OCI-LY1 (cell line): ENCODE data around the gene ALDH1L1.

Source experiments
- H2AFZ ChIP-seq: fragments of 200-600 bp; sonication (generic), shearing (Covaris generic); 2 replicates; pipeline ENCODE4 v1.6.0; 2014; ENCODE audit warnings: antibody characterized with exemption, mild to moderate bottlenecking, low read length
- H3F3A ChIP-seq: fragments of 200-600 bp; sonication (generic), shearing (Covaris generic); 2 replicates; pipeline ENCODE4 v1.6.0; 2014; ENCODE audit warnings: mild to moderate bottlenecking, antibody characterized with exemption, low read length, moderate library complexity; ENCODE audit not compliant: insufficient read depth
- H3K27ac ChIP-seq: fragments of 200-600 bp; sonication (generic); 2 replicates; pipeline ENCODE4 v1.5.1; 2014; ENCODE audit warnings: low read length, mixed run types, mild to moderate bottlenecking, low read depth; ENCODE audit not compliant: poor library complexity, severe bottlenecking
- H3K27me3 ChIP-seq: fragments of 200-600 bp; sonication (generic); 2 replicates; pipeline ENCODE4 v1.6.0; 2014; ENCODE audit warnings: antibody characterized with exemption, mild to moderate bottlenecking, low read length, moderate library complexity; ENCODE audit not compliant: insufficient read depth
- H3K36me3 ChIP-seq: fragments of 200-600 bp; sonication (generic); 2 replicates; pipeline ENCODE4 v1.6.1; 2014; ENCODE audit warnings: mild to moderate bottlenecking, antibody characterized with exemption, low read length, moderate library complexity, mixed read lengths; ENCODE audit not compliant: insufficient read depth
- H3K4me1 ChIP-seq: fragments of 200-600 bp; sonication (generic); 2 replicates; pipeline ENCODE4 v1.5.1; 2014; ENCODE audit warnings: mild to moderate bottlenecking, low read length, moderate library complexity; ENCODE audit not compliant: insufficient read depth, severe bottlenecking
- H3K4me2 ChIP-seq: fragments of 200-600 bp; sonication (generic), shearing (Covaris generic); 2 replicates; pipeline ENCODE4 v1.6.1; 2014; ENCODE audit warnings: low read length
- H3K4me3 ChIP-seq: fragments of 200-600 bp; sonication (generic); 2 replicates; pipeline ENCODE4 v1.5.1; 2014; ENCODE audit warnings: low read length, low read depth, mild to moderate bottlenecking, mixed read lengths; ENCODE audit not compliant: poor library complexity, severe bottlenecking
- H3K79me2 ChIP-seq: fragments of 200-600 bp; shearing (Covaris generic); 2 replicates; pipeline ENCODE4 v1.6.1; 2016; ENCODE audit warnings: mixed run types, low read length, mixed read lengths; ENCODE audit not compliant: insufficient read depth
- H3K9ac ChIP-seq: fragments of 200-600 bp; sonication (generic), shearing (Covaris generic); 2 replicates; pipeline ENCODE4 v1.6.1; 2014; ENCODE audit warnings: mild to moderate bottlenecking, low read length, mixed read lengths
- H3K9me2 ChIP-seq: fragments of 200-600 bp; sonication (generic), shearing (Covaris generic); 2 replicates; pipeline ENCODE4 v1.6.1; 2014; ENCODE audit warnings: low read depth, mild to moderate bottlenecking, low read length, mixed read lengths
- H3K9me3 ChIP-seq: fragments of 200-600 bp; shearing (Covaris generic); 2 replicates; pipeline ENCODE4 v1.6.1; 2014; ENCODE audit warnings: low read length, mixed read lengths
- H4K20me1 ChIP-seq: fragments of 200-600 bp; sonication (generic), shearing (Covaris generic); 2 replicates; pipeline ENCODE4 v1.6.0; 2016; ENCODE audit warnings: mild to moderate bottlenecking, low read length; ENCODE audit not compliant: insufficient read depth
- CTCF ChIP-seq: fragments of 200-600 bp; sonication (generic), shearing (Covaris generic); IDR thresholded peaks from 2 replicates; pipeline ENCODE4 v1.5.1; 2017; ENCODE audit warnings: mild to moderate bottlenecking, antibody characterized with exemption, low read length, moderate library complexity, mixed read lengths
- EZH2 ChIP-seq: fragments of 200-600 bp; sonication (generic), shearing (Covaris generic); IDR thresholded peaks from 2 replicates; pipeline ENCODE4 v1.8.0; 2017; ENCODE audit warnings: borderline replicate concordance, mixed run types, mild to moderate bottlenecking, antibody characterized with exemption, low read length, moderate library complexity, mixed read lengths

ALDH1L1 gene

GRCh38 chr3:126147147-126147931 lies 33.0 kb downstream of the ALDH1L1 start:
- H3K36me3 ChIP-seq, result no peaks in the 10 kb centered on the region
- no peaks in the 10 kb centered on the region for H3K4me1 ChIP-seq
- no peaks in the 10 kb centered on the region for H3K27me3 ChIP-seq
- H3F3A ChIP-seq, result no peaks in the 10 kb centered on the region
- H3K4me2 ChIP-seq, result no peak overlapping the region
- H2AFZ ChIP-seq, result no peak overlapping the region
- no peaks in the 10 kb centered on the region for H3K9me3 ChIP-seq
- H3K79me2 ChIP-seq, result no peaks in the 10 kb centered on the region
- H3K4me3 ChIP-seq, result no peak overlapping the region
- TF ChIP-seq EZH2, result no peak
- no peak for TF ChIP-seq CTCF
- H3K27ac ChIP-seq, result no peak overlapping the region
- no peaks in the 10 kb centered on the region for H4K20me1 ChIP-seq
- H3K9ac ChIP-seq, result no peak overlapping the region
- H3K9me2 ChIP-seq, result no peaks in the 10 kb centered on the region

- no peaks in the 10 kb centered on the region for H3K36me3 ChIP-seq
- no peaks in the 10 kb centered on the region for H3F3A ChIP-seq
- no peaks in the 10 kb centered on the region for H3K4me1 ChIP-seq
- TF ChIP-seq CTCF (no peak), EZH2 (no peak)
- H3K4me2 ChIP-seq, result no peak overlapping the region
- no peaks in the 10 kb centered on the region for H3K79me2 ChIP-seq
- no peaks in the 10 kb centered on the region for H3K9me2 ChIP-seq
- H3K27ac ChIP-seq, result no peak overlapping the region
- H2AFZ ChIP-seq, result no peak overlapping the region
- H3K9ac ChIP-seq, result no peak overlapping the region
- no peak overlapping the region for H3K4me3 ChIP-seq
- no peaks in the 10 kb centered on the region for H3K9me3 ChIP-seq
- H3K27me3 ChIP-seq, result no peaks in the 10 kb centered on the region
- H4K20me1 ChIP-seq, result no peaks in the 10 kb centered on the region
Observed at GRCh38 chr3:126146525-126147146, 33.8 kb downstream of the ALDH1L1 start.

GRCh38 chr3:126146034-126146433 lies 34.4 kb downstream of the ALDH1L1 start:
- TF ChIP-seq CTCF, result no peak
- no peak for TF ChIP-seq EZH2

More at GRCh38 chr3:126146034-126146433, 34.4 kb downstream of the ALDH1L1 start:
- H3K4me1 ChIP-seq, result no peaks in the 10 kb centered on the region
- H3F3A ChIP-seq, result no peaks in the 10 kb centered on the region
- H3K36me3 ChIP-seq, result no peaks in the 10 kb centered on the region
- H3K4me2 ChIP-seq, result no peak overlapping the region
- H3K9me2 ChIP-seq, result no peaks in the 10 kb centered on the region
- no peak overlapping the region for H3K4me3 ChIP-seq
- H3K9ac ChIP-seq, result no peak overlapping the region
- H3K27me3 ChIP-seq, result no peaks in the 10 kb centered on the region
- H2AFZ ChIP-seq, result no peak overlapping the region
- no peak overlapping the region for H3K27ac ChIP-seq
- H4K20me1 ChIP-seq, result no peaks in the 10 kb centered on the region
- no peaks in the 10 kb centered on the region for H3K9me3 ChIP-seq
- H3K79me2 ChIP-seq, result no peaks in the 10 kb centered on the region
